Parathyroid adenoma (tissue), 2 donors: ENCODE data around the gene SERPINB6.

Experiments used
- H2AFZ ChIP-seq: fragments of 300-600 bp; sonication (generic); one replicate; pipeline ENCODE4 v1.7.0; 2017; ENCODE audit warnings: antibody characterized with exemption, mild to moderate bottlenecking
- H3K27ac ChIP-seq: fragments of 300-600 bp; sonication (generic); one replicate; pipeline ENCODE4 v1.7.0; 2017
- H3K27me3 ChIP-seq: fragments of 300-600 bp; sonication (generic); one replicate; pipeline ENCODE4 v1.7.0; 2017; ENCODE audit warnings: low read length; ENCODE audit not compliant: control insufficient read depth, insufficient read depth
- H3K36me3 ChIP-seq: fragments of 300-600 bp; sonication (generic); one replicate; pipeline ENCODE4 v1.7.0; 2017; ENCODE audit warnings: low read length; ENCODE audit not compliant: control insufficient read depth, insufficient read depth
- H3K4me1 ChIP-seq: fragments of 300-600 bp; sonication (generic); one replicate; pipeline ENCODE4 v1.7.0; 2017; ENCODE audit warnings: control low read depth
- H3K4me2 ChIP-seq: fragments of 300-600 bp; sonication (generic); one replicate; pipeline ENCODE4 v1.7.0; 2017; ENCODE audit warnings: low read length
- H3K4me3 ChIP-seq: fragments of 300-600 bp; sonication (generic); one replicate; pipeline ENCODE4 v1.7.0; 2017; ENCODE audit warnings: low read depth, low read length
- H3K79me2 ChIP-seq: fragments of 300-600 bp; sonication (generic); one replicate; pipeline ENCODE4 v1.7.0; 2017; ENCODE audit warnings: control low read depth
- H3K9ac ChIP-seq: fragments of 300-600 bp; sonication (generic); one replicate; pipeline ENCODE4 v1.7.0; 2017; ENCODE audit warnings: mild to moderate bottlenecking
- H3K9me3 ChIP-seq: fragments of 300-600 bp; sonication (generic); one replicate; pipeline ENCODE4 v1.7.0; 2017; ENCODE audit warnings: low read length; ENCODE audit not compliant: control insufficient read depth
- CTCF ChIP-seq: fragments of 300-600 bp; sonication (generic); IDR thresholded peaks from one replicate; pipeline ENCODE4 v1.7.0; 2017; ENCODE audit warnings: antibody characterized with exemption, mild to moderate bottlenecking
- donor health status: primary hyperparathyroidism.

SERPINB6 gene

DNA sequence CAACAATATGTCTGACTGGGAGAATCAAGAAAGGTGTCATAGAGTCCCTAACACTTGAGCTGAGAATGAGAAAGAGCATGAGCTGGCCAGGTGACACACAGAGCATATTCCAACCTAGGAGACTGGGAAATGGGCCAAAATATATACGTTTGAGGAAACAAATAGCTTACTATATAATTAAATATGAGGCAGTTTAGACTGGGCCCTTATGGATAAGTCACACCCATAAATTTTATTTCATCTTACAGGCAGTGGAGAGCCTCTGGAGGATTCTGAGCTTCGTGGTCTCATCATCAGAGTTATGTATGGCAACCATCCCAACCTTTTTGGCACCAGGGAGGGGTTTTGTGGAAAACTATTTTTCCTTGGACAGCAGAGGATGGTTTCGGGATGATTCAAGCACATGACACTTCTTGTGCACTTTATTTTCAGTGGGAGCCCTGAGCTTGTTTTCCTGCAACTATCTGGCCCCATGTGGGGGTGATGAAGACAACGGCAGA, 15.4 kb upstream of the SERPINB6 start:
- H3K9ac ChIP-seq = no peak overlapping the region
- peaks cover 24% of the 10 kb centered on the region for H3K4me1 ChIP-seq

GRCh38 chr6:2984738-2985406, 13.5 kb upstream of the SERPINB6 start:
- Histone ChIP-seq H3K9ac (no peak overlapping the region), H3K4me3 (no peak overlapping the region), H3K36me3 (no peaks in the 10 kb centered on the region), H3K79me2 (no peaks in the 10 kb centered on the region), H3K4me2 (peak overlapping the region; percentile 27), H3K4me1 (peaks cover 36% of the 10 kb centered on the region), H3K9me3 (no peaks in the 10 kb centered on the region), H3K27me3 (no peaks in the 10 kb centered on the region), H3K27ac (peak overlapping the region; percentile 71), H2AFZ (peak overlapping the region; percentile 77)
- TF ChIP-seq CTCF = no peak

More for the DNA sequence above, 15.4 kb upstream of the SERPINB6 start:
- no peak overlapping the region for H3K4me3 ChIP-seq
- H3K9me3 ChIP-seq = no peaks in the 10 kb centered on the region
- no peak overlapping the region for H3K4me2 ChIP-seq
- no peaks in the 10 kb centered on the region for H3K27me3 ChIP-seq
- H2AFZ ChIP-seq = no peak overlapping the region
- peak overlapping the region; percentile 2 for H3K27ac ChIP-seq
- H3K36me3 ChIP-seq = no peaks in the 10 kb centered on the region
- no peak for TF ChIP-seq CTCF
- H3K79me2 ChIP-seq = no peaks in the 10 kb centered on the region

- TF ChIP-seq CTCF = no peak
- H3K36me3 ChIP-seq = no peaks in the 10 kb centered on the region
- H3K27ac ChIP-seq = no peak overlapping the region
- H3K9me3 ChIP-seq = no peaks in the 10 kb centered on the region
- H3K4me2 ChIP-seq = no peak overlapping the region
- no peaks in the 10 kb centered on the region for H3K79me2 ChIP-seq
- peaks cover 47% of the 10 kb centered on the region for H3K4me1 ChIP-seq
- no peak overlapping the region for H2AFZ ChIP-seq
- H3K27me3 ChIP-seq = no peaks in the 10 kb centered on the region
- no peak overlapping the region for H3K9ac ChIP-seq
- H3K4me3 ChIP-seq = no peak overlapping the region
Observed at GRCh38 chr6:2982426-2983117, 11.2 kb upstream of the SERPINB6 start.

GRCh38 chr6:2980465-2980855, 9.1 kb upstream of the SERPINB6 start:
- Histone ChIP-seq H3K79me2 (peaks cover 2% of the 10 kb centered on the region), H3K27me3 (no peaks in the 10 kb centered on the region), H3K9me3 (no peaks in the 10 kb centered on the region), H2AFZ (peak overlapping the region; percentile 47), H3K4me3 (no peak overlapping the region), H3K27ac (peak overlapping the region; percentile 52), H3K4me1 (peaks cover 47% of the 10 kb centered on the region), H3K9ac (no peak overlapping the region), H3K36me3 (no peaks in the 10 kb centered on the region), H3K4me2 (peak overlapping the region; percentile 15)
- TF ChIP-seq CTCF = no peak
